ENCODE data around the gene LSR. TPM values are rescaled to one million over a fixed set of nuclear protein-coding genes. Genes with fewer than 3 reads are reported as not detected.

The LSR gene
- total RNA-seq, 4 donors from 2014 or later = 10.4 to 30.9 (median 17.9) TPM

- DNase-seq (ENCODE audit: low spot score) = no peak
- TF ChIP-seq CTCF (IDR thresholded peaks at IDR 0.05) = no peak
- no peak for ATAC-seq (ENCODE audit: low FRiP score)
Measured at GRCh38 chr19:35314031-35314430, 65.2 kb downstream of the LSR start.

GRCh38 chr19:35314858-35315470, 66.2 kb downstream of the LSR start:
- ATAC-seq (ENCODE audit: low FRiP score) = no peak
- DNase-seq (ENCODE audit: low spot score) = no peak
- no peak for TF ChIP-seq CTCF (IDR thresholded peaks at IDR 0.05)

- TF ChIP-seq CTCF (IDR thresholded peaks at IDR 0.05) = no peak
- ATAC-seq (ENCODE audit: low FRiP score) (no peak), DNase-seq (ENCODE audit: low spot score) (no peak)
Measured at GRCh38 chr19:35315883-35316282, 67.1 kb downstream of the LSR start.

GRCh38 chr19:35316560-35316959, 67.8 kb downstream of the LSR start:
- DNase-seq (ENCODE audit: low spot score) (no peak), ATAC-seq (ENCODE audit: low FRiP score) (no peak)
- TF ChIP-seq CTCF (IDR thresholded peaks at IDR 0.05) = no peak

Other genes starting within 250 kb of the LSR start
- 10 to 100 TPM; 34.7 to 70.7 (median 43.3) TPM for gene GRAMD1A, start 248.7 kb upstream of the LSR start, total RNA-seq
- gene SCN1B, start 218.5 kb upstream of the LSR start, total RNA-seq = 10 to 100 TPM in 3 of 4 donors, 1 to 10 TPM in 1; 8.0 to 23.2 (median 11.8) TPM
- gene HPN, start 207.3 kb upstream of the LSR start, total RNA-seq = 1 to 10 TPM in 3 of 4 donors, under 1 TPM in 1; 0.95 to 1.4 (median 1.2) TPM
- 1 to 10 TPM in 1 of 4 donors, under 1 TPM in 1, not detected in 2; 0.38 to 2.6 TPM for gene FXYD3, start 133.2 kb upstream of the LSR start, total RNA-seq
- 10 to 100 TPM in 1 of 4 donors, 1 to 10 TPM in 3; 6.2 to 31.1 (median 8.3) TPM for gene LGI4, start 113.9 kb upstream of the LSR start, total RNA-seq
- 10 to 100 TPM; 20.5 to 32.2 (median 25.7) TPM for gene FXYD1, start 110.2 kb upstream of the LSR start, total RNA-seq
- not detected for gene FXYD7, start 105.7 kb upstream of the LSR start, total RNA-seq
- gene FXYD5, start 94.3 kb upstream of the LSR start, total RNA-seq = 100 to 1,000 TPM in 1 of 4 donors, 10 to 100 TPM in 3; 68.9 to 129 (median 88.8) TPM
- not detected for gene FAM187B, start 20.3 kb upstream of the LSR start, total RNA-seq
- gene USF2, start 20.0 kb downstream of the LSR start, total RNA-seq = 100 to 1,000 TPM in 2 of 4 donors, 10 to 100 TPM in 2; 67.0 to 106 (median 92.0) TPM
- 1 to 10 TPM in 1 of 4 donors, not detected in 3; 1.3 TPM for gene HAMP, start 33.5 kb downstream of the LSR start, total RNA-seq
- not detected for gene MAG, start 43.2 kb downstream of the LSR start, total RNA-seq
- gene CD22, start 80.2 kb downstream of the LSR start, total RNA-seq = 1 to 10 TPM; 1.3 to 5.8 (median 2.7) TPM
- not detected for gene FFAR1, start 98.9 kb downstream of the LSR start, total RNA-seq
- 1 to 10 TPM in 3 of 4 donors, under 1 TPM in 1; 0.95 to 5.5 (median 2.2) TPM for gene FFAR3, start 109.5 kb downstream of the LSR start, total RNA-seq
- gene GPR42, start 122.1 kb downstream of the LSR start, total RNA-seq = under 1 TPM in 2 of 4 donors, not detected in 2; 0.37 to 0.79 TPM
- gene FFAR2, start 199.3 kb downstream of the LSR start, total RNA-seq = 1 to 10 TPM in 1 of 4 donors, under 1 TPM in 3; 0.46 to 4.4 (median 0.80) TPM
- not detected for gene KRTDAP, start 241.5 kb downstream of the LSR start, total RNA-seq